8988T (cell line): ENCODE results near the gene DAP3.
"Not testable (repeated sequence)": the region's sequence is repeated elsewhere in the genome, so short reads cannot be mapped to it uniquely, and the experiment has no call there.

Experiments used
- DNase-seq: peaks from one replicate; pipeline ENCODE4 v3.0.0; 2011

Gene DAP3

DNA sequence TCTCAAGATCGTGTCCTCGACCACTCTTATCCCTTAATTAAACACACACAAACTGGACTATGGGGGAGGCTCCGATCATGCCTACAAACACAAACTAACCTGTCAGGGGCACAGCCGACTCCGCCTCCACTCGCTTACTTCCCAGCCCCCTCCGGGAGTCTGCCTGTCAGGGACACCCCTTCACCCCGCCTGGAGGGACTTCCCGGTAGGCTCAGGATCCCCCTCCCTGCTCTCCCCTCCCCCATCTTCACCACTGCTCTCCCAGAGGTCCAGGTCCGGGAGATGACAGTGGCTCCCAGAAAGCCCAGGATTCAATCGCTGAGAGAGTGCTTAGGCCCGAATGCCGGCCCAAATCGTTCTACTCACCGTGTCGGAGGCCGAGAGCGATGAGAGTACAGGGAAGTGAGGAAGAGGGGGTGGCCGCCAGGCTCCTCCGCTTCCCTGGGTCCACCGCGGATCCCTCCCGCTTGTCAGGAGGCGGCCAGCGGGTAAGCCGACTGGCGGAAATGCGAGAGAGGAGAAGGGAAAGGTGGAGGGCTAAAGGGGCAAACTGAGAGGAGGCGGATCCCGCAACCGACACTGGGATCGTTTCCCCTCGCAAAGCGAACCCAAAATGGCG, 1.1 kb upstream of the DAP3 start:
- not testable (repeated sequence) for DNase-seq

DNA sequence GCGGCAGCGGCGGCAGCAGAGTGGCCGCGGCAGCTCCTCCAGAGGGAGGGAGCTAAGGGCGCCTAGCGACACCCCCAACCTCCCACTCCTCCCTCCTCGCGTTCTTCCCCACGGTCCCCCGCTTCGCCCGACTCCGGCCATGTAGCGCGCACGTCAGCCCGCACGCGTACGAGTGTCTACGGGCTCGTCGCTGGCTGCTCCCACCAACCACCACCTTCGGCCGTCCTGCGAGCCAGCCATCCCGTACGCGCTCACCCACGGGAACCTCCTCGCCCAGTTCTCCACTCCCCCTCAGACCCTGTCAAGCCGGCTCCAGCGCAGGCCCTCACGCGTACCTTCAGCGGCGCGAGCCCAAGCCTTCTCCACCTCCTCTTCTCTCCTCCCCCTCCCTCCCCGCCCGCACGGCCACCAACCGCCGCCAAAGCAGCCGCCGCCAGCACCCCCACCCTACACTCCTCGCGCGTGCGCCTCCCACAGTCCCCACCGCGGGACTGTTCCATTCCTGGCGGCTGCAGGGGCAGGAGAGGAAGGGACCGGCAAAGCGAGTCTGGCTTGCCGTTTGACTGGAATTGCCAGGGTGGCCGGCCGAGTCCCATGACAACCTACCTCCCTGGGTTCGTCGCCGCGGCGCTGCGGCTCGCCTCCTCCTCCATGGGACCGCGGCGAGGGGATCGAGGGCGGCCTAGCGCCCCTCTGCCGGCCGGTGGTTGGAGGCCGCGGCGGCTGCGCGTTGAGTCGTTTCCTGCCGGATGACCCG, 389 bp upstream of the DAP3 start, which contains the start of gene YY1AP1:
TSS of gene YY1AP1 (minus strand) at position 451 of the 757 bp plus-strand sequence. CDS start 8,338 bp downstream, outside the sequence.
- DNase-seq, result peak; percentile 88

- no peak for DNase-seq
Measured at GRCh38 chr1:155691992-155692528, 3.2 kb downstream of the DAP3 start.

DNA sequence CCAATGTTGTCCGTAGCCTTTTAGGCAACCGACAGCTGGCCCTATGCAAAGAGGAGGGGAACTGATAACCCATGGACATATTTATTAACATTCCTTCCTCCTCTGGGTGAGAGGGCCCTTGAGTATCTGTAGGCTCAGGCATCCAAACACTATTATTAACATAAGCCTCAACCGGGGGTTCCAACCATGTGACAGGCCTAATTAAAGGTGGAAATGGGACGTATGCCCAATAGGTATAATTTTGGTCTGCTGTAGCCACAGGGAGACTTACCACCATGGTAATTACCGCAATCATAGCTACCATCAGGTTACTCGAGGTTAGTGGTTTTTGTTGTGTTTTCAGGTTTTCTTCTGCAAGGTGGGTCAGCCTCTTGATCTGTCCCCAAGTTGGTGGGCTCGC, 5.3 kb downstream of the DAP3 start:
- DNase-seq, result no peak

DNA sequence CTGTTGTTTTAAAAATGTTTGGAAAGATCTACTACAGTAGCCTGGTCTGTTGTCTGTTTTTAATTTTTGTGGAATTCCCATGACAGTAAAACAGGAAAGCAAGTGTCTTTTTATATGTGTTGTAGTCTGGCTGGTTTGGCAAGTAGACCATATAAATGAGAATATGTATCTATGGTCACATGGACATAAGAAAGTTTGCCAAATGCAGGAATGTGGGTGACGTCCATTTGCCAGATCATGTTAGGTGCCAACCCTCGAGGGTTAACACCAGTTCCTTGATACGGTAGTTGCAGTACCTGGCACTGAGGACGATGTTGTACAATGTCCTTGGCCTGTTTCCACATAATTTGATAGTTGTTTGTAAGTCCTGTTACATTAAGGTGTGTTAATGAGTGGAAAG, 6.2 kb downstream of the DAP3 start:
- no peak for DNase-seq

- DNase-seq, result no peak
Measured at GRCh38 chr1:155695608-155696007, 6.7 kb downstream of the DAP3 start.

GRCh38 chr1:155696524-155696923, 7.6 kb downstream of the DAP3 start:
- DNase-seq, result no peak

- no peak for DNase-seq
Measured at GRCh38 chr1:155697046-155697445, 8.2 kb downstream of the DAP3 start.

GRCh38 chr1:155697616-155698015, 8.7 kb downstream of the DAP3 start:
- DNase-seq, result not testable (repeated sequence)

GRCh38 chr1:155698382-155699038, 9.6 kb downstream of the DAP3 start:
- no peak for DNase-seq

DNA sequence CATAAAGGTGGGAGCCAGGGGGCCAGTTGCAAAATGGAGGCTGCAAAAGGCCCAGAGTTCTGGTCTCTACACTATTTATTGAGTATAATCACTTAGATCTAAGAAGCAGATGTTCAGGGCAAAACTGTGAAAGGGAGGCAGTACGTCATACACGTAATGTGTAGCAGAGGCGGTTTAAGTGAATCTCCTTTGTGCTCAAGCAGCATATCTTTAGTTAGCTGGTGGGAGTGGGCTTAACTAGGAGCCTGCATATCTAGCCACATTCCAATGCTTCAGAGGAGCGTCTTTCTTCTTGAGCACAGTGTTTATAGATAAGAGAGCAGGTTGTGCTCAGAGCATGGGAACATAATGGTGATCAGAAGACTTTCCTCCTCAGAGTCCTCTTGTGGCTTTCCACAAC, 10.2 kb downstream of the DAP3 start:
- DNase-seq, result not testable (repeated sequence)

GRCh38 chr1:155701675-155702074, 12.8 kb downstream of the DAP3 start:
- DNase-seq, result not testable (repeated sequence)

DNA sequence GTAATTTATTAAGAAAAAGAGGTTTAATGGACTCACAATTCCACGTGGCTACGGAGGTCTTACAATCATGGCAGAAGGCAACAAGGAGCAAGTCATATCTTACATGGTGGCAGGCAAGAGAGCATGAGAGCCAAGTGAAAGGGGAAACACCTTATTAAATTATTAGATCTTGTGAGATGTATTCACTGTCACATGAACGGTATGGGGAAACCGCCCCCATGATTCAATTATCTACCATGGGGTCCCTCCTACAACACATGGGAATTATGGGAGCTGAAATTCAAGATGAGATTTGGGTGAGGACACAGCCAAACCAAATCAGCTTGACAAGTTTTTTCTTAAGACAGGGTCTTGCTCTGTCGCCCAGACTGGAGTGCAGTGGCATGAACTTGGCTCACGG, 14.3 kb downstream of the DAP3 start:
- no peak for DNase-seq

GRCh38 chr1:155704414-155704813, 15.5 kb downstream of the DAP3 start:
- DNase-seq, result not testable (repeated sequence)

DNA sequence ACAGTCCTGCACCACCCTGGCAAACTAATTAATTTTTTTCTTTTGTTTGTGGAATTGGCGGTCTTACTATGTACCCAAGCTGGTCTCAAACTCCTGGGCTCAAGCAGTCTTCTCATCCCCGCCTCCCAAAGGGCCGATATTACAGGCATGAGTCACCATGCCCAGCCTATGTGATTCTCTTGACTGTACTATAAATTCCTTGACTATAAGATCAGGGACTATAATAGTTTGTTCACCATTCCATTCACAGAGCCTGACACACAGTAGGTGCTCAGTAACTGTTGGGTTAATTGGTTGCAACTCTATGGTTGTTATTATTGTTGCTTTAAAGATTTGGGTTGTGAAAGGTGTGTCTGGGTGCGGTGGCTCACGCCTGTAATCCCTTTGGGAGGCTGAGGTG, 17.2 kb downstream of the DAP3 start:
- no peak for DNase-seq

DNA sequence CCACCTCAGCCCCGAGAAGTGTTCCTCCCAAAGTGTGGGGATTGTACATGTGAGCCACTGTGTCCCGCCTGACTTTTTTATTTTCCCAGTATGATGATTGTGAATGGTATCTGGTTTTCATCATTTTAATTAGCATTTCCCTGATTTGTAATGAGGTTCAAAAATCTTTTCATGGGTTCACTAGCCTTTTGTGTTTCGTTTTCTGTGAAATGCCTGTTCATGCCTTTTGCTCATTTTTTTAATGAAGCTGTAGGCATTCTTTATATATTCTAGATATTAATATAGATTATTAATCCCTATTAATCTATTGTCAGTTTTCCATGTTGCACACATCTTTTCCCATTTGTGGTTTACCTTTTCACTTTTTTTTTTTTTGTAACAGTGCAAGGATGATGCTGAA, 20.5 kb downstream of the DAP3 start:
- no peak for DNase-seq

DNA sequence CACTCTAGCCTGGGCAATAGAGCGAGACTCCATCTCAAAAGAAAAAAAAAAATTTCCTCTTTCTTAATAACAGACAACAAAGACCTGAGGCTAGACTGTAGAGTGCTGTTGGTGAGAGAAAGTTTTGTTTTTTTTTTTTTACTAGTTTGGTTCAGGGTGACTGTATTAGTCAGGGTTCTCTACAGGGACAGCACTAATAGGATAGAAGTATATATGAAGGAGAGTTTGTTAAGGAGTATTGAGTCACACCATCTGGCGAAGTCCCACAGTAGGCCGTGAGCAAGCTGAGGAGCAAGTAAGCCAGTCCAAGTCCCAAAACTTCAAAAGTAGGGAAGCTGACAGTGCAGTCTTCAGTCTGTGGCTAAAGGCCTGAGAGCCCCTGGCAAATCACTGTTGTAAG, 22.6 kb downstream of the DAP3 start:
- not testable (repeated sequence) for DNase-seq

DNA sequence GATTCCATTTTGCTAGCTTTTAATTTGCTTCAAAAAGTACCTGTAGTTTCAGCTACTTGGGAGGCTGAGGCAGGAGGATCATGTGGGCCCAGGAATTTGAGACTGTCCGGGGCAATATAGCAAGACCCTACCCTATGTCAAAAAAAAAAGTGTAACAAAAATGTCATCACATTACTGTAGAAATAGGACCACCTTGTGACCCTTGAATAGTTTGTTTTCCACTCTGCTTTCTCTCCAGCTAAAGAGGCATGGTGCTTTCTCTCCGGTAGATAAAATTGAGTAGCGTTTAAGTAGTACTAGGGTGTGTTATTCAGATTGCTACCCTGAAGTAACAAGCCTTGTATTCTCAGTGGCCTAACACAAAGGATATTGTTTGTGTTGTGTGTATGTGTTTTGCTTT, 23.7 kb downstream of the DAP3 start:
- not testable (repeated sequence) for DNase-seq

DNA sequence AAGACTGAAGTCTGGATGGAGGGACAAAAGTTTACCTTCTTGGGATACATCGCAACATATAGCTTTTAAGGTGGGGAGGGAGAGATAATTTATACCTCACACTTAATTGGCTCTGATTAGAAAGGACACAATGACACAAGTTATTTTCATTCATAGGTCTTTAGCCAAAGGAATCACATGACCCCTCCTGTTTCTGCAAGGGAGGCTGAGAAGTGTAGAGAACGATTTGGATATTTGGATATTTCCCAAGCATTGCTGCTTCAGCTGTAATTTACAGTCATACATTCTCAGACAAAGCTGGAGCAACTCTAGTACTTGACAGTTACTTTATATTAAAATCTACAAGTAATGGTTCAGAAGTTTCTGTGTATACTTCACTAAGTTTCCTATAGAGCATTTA, 24.2 kb downstream of the DAP3 start:
- DNase-seq, result no peak

DNA sequence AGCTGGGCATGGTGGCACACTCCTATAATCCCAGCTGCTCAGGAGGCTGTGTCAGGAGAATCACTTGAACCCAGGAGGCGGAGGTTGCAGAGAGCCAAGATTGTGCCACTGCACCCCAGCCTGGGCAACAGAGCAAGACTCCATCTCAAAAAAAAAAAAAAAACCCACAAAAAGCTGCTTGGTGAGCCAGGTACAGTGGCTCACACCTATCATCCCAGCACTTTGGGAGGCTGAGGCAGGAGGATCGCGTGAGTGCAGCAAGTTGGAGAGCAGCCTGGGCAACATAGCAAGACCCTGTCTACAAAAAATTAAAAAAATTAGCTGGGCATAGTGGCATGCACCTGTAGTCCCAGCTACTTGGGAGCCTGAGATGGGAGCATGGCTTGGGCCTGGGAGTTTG, 26.2 kb downstream of the DAP3 start:
- not testable (repeated sequence) for DNase-seq

- no peak for DNase-seq
Measured at GRCh38 chr1:155715777-155716176, 26.9 kb downstream of the DAP3 start.

GRCh38 chr1:155717041-155717440, 28.1 kb downstream of the DAP3 start:
- no peak for DNase-seq

GRCh38 chr1:155718524-155719115, 29.7 kb downstream of the DAP3 start:
- DNase-seq, result not testable (repeated sequence)
